ENCODE results near the gene LINC01488. TPM values are rescaled to one million over a fixed set of nuclear protein-coding genes. Genes with fewer than 3 reads are reported as not detected.
A peak's percentile ranks its signal among the peaks of the same experiment; 100 is the strongest.

The LINC01488 gene
- total and polyA plus RNA-seq, 9 of the 15 experiments (the other 6 are each of a cell fraction or from before 2014, with no cell fraction given), result not detected

- DNase-seq (ENCODE audit: extremely low read depth in 1 of 4, low spot score in 3 of 4) (peak in 2 of 4 experiments; percentile 40 to 51), FAIRE-seq (peak; percentile 71), ATAC-seq (no peak)
- POLR2A ChIA-PET, result interaction anchor here (1.5 kb wide), 1 partner anchor 11 kb away, joined by 3 read pairs; no protein-coding TSS in a partner anchor
- H3K4me3 ChIP-seq, result no peak overlapping the region
- H3K9ac ChIP-seq (ENCODE audit: insufficient read depth in 1 of 2, low read depth in 2 of 2, low read length in 2 of 2), result peak overlapping the region in 1 of 2 experiments; percentile 30; a peak in 1 of 4 replicates
- H3K9me3 ChIP-seq (replicated peaks; ENCODE audit: control insufficient read depth, insufficient read depth, low read depth, low read length), result no peaks in the 10 kb centered on the region
- peak overlapping the region; percentile 28; the same call in 1 of the 2 replicates for H2AFZ ChIP-seq (ENCODE audit: low read depth, low read length)
- 76% methylated on average over 11 of the region's 13 CpGs for WGBS (ENCODE audit: insufficient coverage, low coverage, missing lambda C conversion rate)
- no TSS peak for BruUV-seq (replicated peaks)
- peaks cover 52 to 73% of the 10 kb centered on the region in 2 experiments for H3K4me1 ChIP-seq (replicated peaks in 1 of 2; ENCODE audit: control insufficient read depth in 2 of 2, insufficient read depth in 2 of 2, low read length in 2 of 2)
- no peak overlapping the region for H3K27ac ChIP-seq (ENCODE audit: extremely low read depth, low read depth, low read length)
- H3K9me1 ChIP-seq (ENCODE audit: control insufficient read depth, insufficient read depth, low read length), result no peaks in the 10 kb centered on the region
- H3K4me2 ChIP-seq (ENCODE audit: insufficient read depth, low read length), result no peak overlapping the region
- H3K27me3 ChIP-seq (ENCODE audit: control insufficient read depth in 2 of 2, insufficient read depth in 2 of 2, low read length in 2 of 2), result no peaks in the 10 kb centered on the region
- in situ Hi-C loops (cut with MboI), result no loop called here
- no peaks in the 10 kb centered on the region for H4K20me1 ChIP-seq (replicated peaks; ENCODE audit: control insufficient read depth, insufficient read depth, low read length)
- CTCF ChIA-PET (ENCODE audit: low intra/inter-chr PET ratio), result no interaction called here
- no peaks in the 10 kb centered on the region for H3K36me3 ChIP-seq (ENCODE audit: control insufficient read depth, insufficient read depth, low read length)
- intact Hi-C loops (cut with micrococcal nuclease), result loop anchor here (5.0 to 10.0 kb wide), 3 partner anchors 38 to 305 kb away; partner anchors contain the start of gene CCND1
- H3K79me2 ChIP-seq (ENCODE audit: control insufficient read depth, insufficient read depth, low read length), result peaks cover 5% of the 10 kb centered on the region; the same call in 1 of the 3 replicates
- TF ChIP-seq ZNF764 (CRISPR knock-in tag; IDR thresholded peaks at IDR 0.05; ENCODE audit: low read depth) (no peak), PTTG1 (tag; IDR thresholded peaks at IDR 0.05; ENCODE audit: low read depth) (no peak), ZNF140 (CRISPR knock-in tag; IDR thresholded peaks at IDR 0.05) (no peak), TCF3 (CRISPR knock-in tag; IDR thresholded peaks at IDR 0.05) (peak; percentile 42; the same call in 1 of the 2 replicates), ZBTB33 (CRISPR knock-in tag; IDR thresholded peaks at IDR 0.05) (peak; percentile 93), TAL1 (IDR thresholded peaks at IDR 0.05) (peak; percentile 25; the same call in 1 of the 2 replicates), ETV5 (CRISPR knock-in tag; IDR thresholded peaks at IDR 0.05; ENCODE audit: low read depth) (no peak), CBFA2T3 (IDR thresholded peaks at IDR 0.05) (peak; percentile 65), ZNF609 (CRISPR knock-in tag; IDR thresholded peaks at IDR 0.05; ENCODE audit: borderline replicate concordance) (no peak), TEAD4 (IDR thresholded peaks at IDR 0.05; ENCODE audit: low read length) (0 out of 2 replicates have a peak, but pooled peaks have one; percentile 11), TEAD4 (CRISPR knock-in tag; IDR thresholded peaks at IDR 0.05; ENCODE audit: borderline replicate concordance) (no peak), ZFX (CRISPR knock-in tag; IDR thresholded peaks at IDR 0.05) (no peak)
These were observed 41.6 kb upstream of the LINC01488 start for GRCh38 chr11:69439651-69440464.

Measured in K562 (cell line).